Activated T-helper 1 cell treated with anti-CD3 and anti-CD28 coated beads, Interleukin-12 subunit alpha, Interleukin-12 subunit beta, Interleukin-2, Interleukin-4 antibody, amounts not matched to agents 30 ng/mL and 10 ng/mL and 1 ng/mL, durations not matched to agents 14 hours and 24 hours and 36 hours (primary cell): Measurements from ENCODE around the gene RBX1. TPM values are rescaled to one million over a fixed set of nuclear protein-coding genes. Genes with fewer than 3 reads are reported as not detected.

Experiments
- DNase-seq: peaks from one replicate; pipeline ENCODE4 v3.0.0; 2021; ENCODE audit warnings: low spot score
- H3K27ac Mint-ChIP-seq: one replicate; pipeline ENCODE4 v1.8.0; 2021; ENCODE audit warnings: mild to moderate bottlenecking, mixed read lengths
- H3K27me3 Mint-ChIP-seq: one replicate; pipeline ENCODE4 v1.8.0; 2022; ENCODE audit warnings: mild to moderate bottlenecking, moderate library complexity, mixed read lengths; ENCODE audit not compliant: insufficient read depth
- H3K36me3 Mint-ChIP-seq: one replicate; pipeline ENCODE4 v1.8.0; 2021; ENCODE audit warnings: low read depth, mixed read lengths
- H3K4me1 Mint-ChIP-seq: one replicate; pipeline ENCODE4 v1.8.0; 2021; ENCODE audit warnings: low read depth, mixed read lengths
- H3K4me3 Mint-ChIP-seq: one replicate; pipeline ENCODE4 v1.8.0; 2021; ENCODE audit warnings: mild to moderate bottlenecking, moderate library complexity, mixed read lengths
- H3K9me3 Mint-ChIP-seq: one replicate; pipeline ENCODE4 v1.8.0; 2021; ENCODE audit warnings: mixed read lengths
- intact Hi-C: fragments of 100-400 bp; cut with micrococcal nuclease; formaldehyde crosslinking; loops from one replicate; pipeline ENCODE4 v1.15.1; 2024
- total RNA-seq: library from RNA; stranded (reverse); gene quantifications from 2 replicates; pipeline ENCODE4 v1.2.3, GENCODE V29; 2022

RBX1 gene
- total RNA-seq, 1 donor from 2014 or later = 90.9 TPM

DNA sequence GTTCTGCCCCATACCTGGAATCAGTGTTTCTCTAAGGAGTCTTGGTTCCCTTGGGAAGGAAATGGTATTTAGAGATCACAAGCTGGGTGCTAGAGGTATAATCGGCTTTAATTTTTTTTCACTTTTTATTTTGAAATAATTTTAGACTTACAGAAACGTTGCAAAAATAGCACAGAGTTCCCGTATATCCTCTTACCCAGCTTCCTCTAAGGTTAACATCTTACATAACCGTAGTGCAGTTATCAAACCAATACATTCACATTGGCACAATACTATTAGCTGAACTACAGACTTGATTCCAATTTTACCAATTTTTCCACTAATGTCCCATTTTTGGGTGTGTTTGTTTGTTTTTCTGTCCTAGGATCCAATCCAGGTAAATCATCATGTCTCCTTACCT is 63.8 kb downstream of the RBX1 start:
- DNase-seq = no peak
- no peaks in the 10 kb centered on the region for H3K4me1 Mint-ChIP-seq
- H3K27ac Mint-ChIP-seq = no peak overlapping the region
- no peak overlapping the region for H3K4me3 Mint-ChIP-seq
- no peaks in the 10 kb centered on the region for H3K27me3 Mint-ChIP-seq
- intact Hi-C loops = no loop called here
- H3K36me3 Mint-ChIP-seq = no peaks in the 10 kb centered on the region
- H3K9me3 Mint-ChIP-seq = no peaks in the 10 kb centered on the region

DNA sequence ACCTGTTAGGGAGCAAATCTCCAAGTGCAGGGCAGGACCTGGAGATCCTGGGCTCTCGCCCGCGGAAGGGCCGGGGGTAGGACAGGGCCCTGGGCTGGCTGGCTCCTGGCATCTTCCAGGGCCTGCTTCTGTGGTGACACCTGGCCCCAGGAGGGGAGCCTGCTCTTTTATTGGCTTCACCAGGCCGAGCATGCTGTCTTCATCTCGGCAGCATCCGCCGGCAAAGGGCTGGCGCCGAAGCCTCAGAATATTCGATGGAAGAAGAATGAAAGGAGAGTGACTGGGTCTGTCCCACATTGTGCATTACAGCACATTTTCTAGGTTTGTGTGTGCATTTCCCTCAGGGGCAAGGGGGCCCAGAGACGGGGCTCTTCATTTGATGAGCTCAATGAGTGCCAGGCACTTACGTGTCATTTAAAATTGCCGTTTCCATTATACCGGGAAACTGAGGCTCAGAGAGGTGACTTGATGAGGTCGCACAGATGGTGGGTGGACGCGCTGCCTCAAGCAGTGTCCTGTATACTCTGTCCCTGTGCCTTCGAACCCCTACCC is 70.0 kb downstream of the RBX1 start:
- DNase-seq = no peak
- Mint-ChIP-seq H3K27ac (peak overlapping the region; percentile 40), H3K4me3 (peak overlapping the region; percentile 92), H3K36me3 (peaks cover 1% of the 10 kb centered on the region), H3K27me3 (peaks cover 8% of the 10 kb centered on the region), H3K4me1 (peaks cover 7% of the 10 kb centered on the region), H3K9me3 (no peaks in the 10 kb centered on the region)
- intact Hi-C loops = loop anchor here (5.0 kb wide), 1 partner anchor 204 kb away; the partner anchor contains the start of gene SLC25A17

DNA sequence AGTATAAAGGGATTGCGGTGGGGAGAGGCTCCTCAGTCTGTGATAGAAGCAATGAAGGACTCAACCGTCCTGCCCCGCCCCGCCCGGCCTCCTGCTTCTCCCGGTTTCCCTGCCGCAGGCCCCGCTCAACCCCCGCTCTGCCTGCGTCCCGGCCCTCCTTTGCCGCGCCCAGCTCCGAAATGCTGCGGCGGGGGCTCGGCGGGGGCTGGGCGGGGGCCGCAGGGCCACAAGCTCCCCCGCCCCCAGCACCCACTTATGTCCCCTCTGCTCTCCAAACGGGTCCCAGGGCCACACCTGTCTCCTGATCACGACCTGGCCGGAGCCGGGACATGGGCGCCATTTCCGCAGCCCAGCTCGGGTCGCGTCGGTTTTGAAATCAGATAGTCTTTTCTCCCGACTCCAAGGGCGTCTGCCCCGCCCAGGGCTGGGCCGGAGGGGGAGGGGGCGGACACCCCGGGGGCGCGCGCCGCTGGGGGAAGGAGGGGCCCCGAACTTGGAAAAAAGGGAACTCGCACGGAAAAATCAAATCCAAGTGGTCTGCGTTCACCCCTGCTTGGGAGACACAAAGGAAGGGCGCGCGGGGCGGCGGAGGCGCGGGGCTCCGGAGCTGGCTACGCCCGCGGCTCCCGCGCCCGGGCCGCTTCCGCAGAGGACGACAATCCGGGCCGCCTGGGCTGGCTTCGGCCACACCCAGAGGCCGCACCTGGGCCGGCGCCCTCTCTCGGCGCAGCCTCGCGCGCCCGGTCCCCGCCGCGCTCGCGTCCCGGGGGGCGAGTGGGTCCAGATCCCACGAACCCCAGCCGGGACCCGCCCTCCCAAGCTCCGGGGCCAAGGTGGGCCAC is 70.7 kb downstream of the RBX1 start:
- Mint-ChIP-seq H3K27me3 (peaks cover 8% of the 10 kb centered on the region), H3K4me1 (peaks cover 7% of the 10 kb centered on the region), H3K4me3 (peak overlapping the region; percentile 92), H3K9me3 (no peaks in the 10 kb centered on the region), H3K36me3 (peaks cover 1% of the 10 kb centered on the region), H3K27ac (peak overlapping the region; percentile 96)
- DNase-seq = peak; percentile 46
- intact Hi-C loops = loop anchor here (1.0 to 5.0 kb wide), 3 partner anchors 69 to 205 kb away; partner anchors contain the start of genes RBX1 and SLC25A17

DNA sequence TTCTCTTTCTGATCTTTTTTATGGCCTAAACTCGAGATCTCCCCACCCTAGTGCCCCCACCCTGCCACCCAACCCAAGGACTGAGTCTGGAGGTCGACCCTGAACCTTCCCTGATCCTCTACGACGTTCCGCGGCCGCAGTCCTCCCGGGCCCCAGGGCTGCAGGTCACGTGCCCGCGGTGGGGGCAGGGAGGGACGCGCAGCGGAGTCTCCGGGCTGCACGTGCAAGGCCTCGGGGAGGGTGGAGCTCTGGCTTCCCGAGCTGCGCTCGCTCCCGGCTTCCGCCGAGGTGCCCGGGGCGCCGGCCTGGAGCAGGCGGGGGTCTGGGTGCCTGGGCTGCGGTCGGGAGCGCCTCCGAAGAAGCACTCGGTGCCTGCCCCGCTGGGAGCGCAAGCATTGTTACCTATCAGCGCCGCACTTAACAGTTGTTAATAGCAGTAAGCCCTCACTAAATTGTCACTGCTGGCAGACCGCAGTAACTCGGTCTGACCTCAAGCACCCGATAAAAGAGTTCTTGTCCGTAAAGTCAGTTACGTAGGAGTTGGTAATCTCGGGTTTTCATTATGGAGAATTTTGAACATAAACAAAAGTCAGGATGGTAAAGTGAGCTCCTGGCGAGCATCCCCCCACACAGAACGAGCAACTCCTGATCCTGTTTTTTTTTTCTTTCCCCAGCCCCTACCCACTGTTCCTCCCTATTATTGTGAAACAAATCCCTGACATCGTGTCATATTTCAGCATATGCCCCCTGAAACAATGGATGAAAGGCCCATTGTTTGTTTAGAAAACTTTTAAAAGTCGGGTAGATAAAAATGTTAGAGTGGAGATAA is 71.5 kb downstream of the RBX1 start:
- peak; percentile 68 for DNase-seq
- H3K36me3 Mint-ChIP-seq = peaks cover 1% of the 10 kb centered on the region
- peaks cover 7% of the 10 kb centered on the region for H3K4me1 Mint-ChIP-seq
- peaks cover 8% of the 10 kb centered on the region for H3K27me3 Mint-ChIP-seq
- H3K27ac Mint-ChIP-seq = peak overlapping the region; percentile 1
- peak overlapping the region; percentile 82 for H3K4me3 Mint-ChIP-seq
- H3K9me3 Mint-ChIP-seq = no peaks in the 10 kb centered on the region
- intact Hi-C loops = loop anchor here (1.0 to 5.0 kb wide), 3 partner anchors 69 to 205 kb away; partner anchors contain the start of genes RBX1 and SLC25A17

Other genes with a start within 250 kb of the RBX1 start
- gene SLC25A17, start 132.0 kb upstream of the RBX1 start, total RNA-seq = 29.4 and 34.0 TPM in 2 replicates
- gene ST13, start 94.7 kb upstream of the RBX1 start, total RNA-seq = 190 and 192 TPM in 2 replicates
- 14.7 and 15.3 TPM in 2 replicates for gene XPNPEP3, start 94.2 kb upstream of the RBX1 start, total RNA-seq
- gene DNAJB7, start 89.3 kb upstream of the RBX1 start, total RNA-seq = not detected in 2 replicates
- 69.2 and 85.8 TPM in 2 replicates for gene EP300, start 141.2 kb downstream of the RBX1 start, total RNA-seq